ENCODE measurements around the gene MYO3B.

GRCh38 chr2:170282851-170283250 lies 104.9 kb downstream of the MYO3B start:
- TF ChIP-seq CTCF (IDR thresholded peaks at IDR 0.05) (no peak), EZH2phosphoT487 (IDR thresholded peaks at IDR 0.05) (no peak), EZH2 (IDR thresholded peaks at IDR 0.05) (no peak)
